GM13976 (cell line): ENCODE measurements around the gene NCK2.

Experiments used
- DNase-seq: peaks from one replicate; pipeline ENCODE4 v3.0.0; 2012; ENCODE audit warnings: low spot score
- in situ Hi-C: fragments of 300-500 bp; cut with MboI; formaldehyde crosslinking; loops from one replicate; pipeline ENCODE4 v1.12.0; 2022; ENCODE audit warnings: low sequenced_read_pairs, mixed read lengths, inconsistent platforms; ENCODE audit not compliant: unreplicated experiment
- TF ChIP-seq, protein P1 (sequence below): IDR thresholded peaks from 2 replicates; pipeline ENCODE4 v1.5.1; 2012; ENCODE audit warnings: borderline replicate concordance, mild to moderate bottlenecking; ENCODE audit not compliant: insufficient read depth; ENCODE audit errors: extremely low read depth, missing control alignments, control extremely low read depth

The NCK2 gene

DNA sequence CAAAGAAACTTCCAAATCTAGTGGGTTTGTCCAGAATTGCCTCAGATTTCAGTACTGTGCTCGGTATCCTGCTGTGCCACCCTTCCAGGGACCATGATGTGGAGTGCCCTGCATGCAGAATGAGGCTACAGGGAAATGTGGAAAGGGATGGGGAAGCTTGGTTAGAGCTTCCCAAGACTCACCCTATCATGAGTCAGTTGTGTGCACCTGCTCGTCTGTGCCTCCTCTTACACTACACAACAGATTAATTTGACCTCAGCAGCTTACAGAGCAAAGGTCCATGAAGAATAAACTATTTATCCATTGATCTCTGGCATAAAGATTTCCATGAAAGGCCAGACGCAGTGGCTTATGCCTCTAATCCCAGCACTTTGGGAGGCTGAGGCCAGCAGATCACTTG is 21.3 kb upstream of the NCK2 start:
- TF ChIP-seq, protein P1, sequence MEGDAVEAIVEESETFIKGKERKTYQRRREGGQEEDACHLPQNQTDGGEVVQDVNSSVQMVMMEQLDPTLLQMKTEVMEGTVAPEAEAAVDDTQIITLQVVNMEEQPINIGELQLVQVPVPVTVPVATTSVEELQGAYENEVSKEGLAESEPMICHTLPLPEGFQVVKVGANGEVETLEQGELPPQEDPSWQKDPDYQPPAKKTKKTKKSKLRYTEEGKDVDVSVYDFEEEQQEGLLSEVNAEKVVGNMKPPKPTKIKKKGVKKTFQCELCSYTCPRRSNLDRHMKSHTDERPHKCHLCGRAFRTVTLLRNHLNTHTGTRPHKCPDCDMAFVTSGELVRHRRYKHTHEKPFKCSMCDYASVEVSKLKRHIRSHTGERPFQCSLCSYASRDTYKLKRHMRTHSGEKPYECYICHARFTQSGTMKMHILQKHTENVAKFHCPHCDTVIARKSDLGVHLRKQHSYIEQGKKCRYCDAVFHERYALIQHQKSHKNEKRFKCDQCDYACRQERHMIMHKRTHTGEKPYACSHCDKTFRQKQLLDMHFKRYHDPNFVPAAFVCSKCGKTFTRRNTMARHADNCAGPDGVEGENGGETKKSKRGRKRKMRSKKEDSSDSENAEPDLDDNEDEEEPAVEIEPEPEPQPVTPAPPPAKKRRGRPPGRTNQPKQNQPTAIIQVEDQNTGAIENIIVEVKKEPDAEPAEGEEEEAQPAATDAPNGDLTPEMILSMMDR = no peak
- in situ Hi-C loops = loop anchor here (25.0 kb wide), 1 partner anchor 336 kb away; the partner anchor contains the start of gene FHL2

DNA sequence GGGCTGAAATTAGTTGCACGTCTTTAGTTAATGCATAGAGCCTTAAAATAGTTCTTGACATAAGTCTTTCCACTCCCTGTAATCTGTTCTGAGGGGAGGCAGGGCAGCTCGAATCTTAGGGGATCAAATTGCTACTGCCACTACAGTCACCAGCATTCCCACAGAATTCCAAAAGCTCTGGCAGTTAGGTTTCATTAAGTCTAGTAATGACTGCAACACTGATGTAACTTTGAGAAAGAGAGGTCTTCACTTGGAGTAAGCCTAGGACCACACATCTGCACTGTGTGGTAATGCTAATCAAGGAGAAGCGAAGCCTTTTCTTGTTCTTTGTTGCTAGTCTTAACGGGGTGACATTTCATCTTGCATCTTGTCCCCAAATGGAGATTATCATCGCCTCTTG is 19.3 kb upstream of the NCK2 start:
- no peak for DNase-seq
- TF ChIP-seq, protein P1 = no peak
- in situ Hi-C loops = loop anchor here (25.0 kb wide), 1 partner anchor 362 kb away; no protein-coding TSS in a partner anchor

More for the DNA sequence above, 21.3 kb upstream of the NCK2 start:
- no peak for DNase-seq

DNA sequence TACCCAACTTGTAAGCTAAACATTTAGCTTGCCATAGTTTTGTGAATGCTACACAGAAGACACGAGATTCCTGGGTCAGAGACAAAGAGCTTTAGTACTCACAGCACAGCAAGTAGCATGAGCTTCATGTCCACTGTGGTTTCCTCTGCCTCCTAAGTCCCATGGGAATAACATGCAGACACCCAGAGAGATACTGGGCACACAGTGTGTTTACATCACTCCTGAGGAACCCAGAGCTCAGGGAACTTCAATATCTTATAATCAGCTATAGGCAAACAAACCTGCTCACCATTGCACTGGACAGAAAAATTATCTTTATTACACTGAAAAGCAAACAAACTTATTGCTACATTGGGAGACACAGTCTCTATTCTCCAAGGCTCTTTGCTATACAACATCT is 14.5 kb upstream of the NCK2 start:
- no peak for DNase-seq
- in situ Hi-C loops = loop anchor here (25.0 kb wide), 1 partner anchor 357 kb away; no protein-coding TSS in a partner anchor
- TF ChIP-seq, protein P1 = no peak

DNA sequence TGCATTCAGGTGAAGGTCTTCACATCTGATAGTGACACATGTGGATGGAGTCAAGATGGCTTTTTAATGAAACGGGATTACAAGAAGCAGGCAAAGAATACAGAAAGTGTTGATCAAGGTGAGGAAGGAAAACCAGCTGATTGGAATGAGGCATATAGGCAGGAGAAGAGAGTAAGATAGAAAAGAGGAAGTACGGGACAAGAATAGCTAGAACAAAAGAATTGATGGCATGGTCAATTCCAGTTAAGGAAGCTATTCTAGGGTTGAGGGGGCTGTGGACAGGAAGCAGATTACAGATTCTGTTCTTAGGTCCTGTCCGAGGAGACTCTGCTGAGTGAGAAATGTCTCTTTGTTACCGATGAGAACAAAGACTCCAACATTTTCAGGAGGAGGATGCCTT is 13.2 kb upstream of the NCK2 start:
- in situ Hi-C loops = loop anchor here (25.0 kb wide), 1 partner anchor 356 kb away; no protein-coding TSS in a partner anchor
- TF ChIP-seq, protein P1 = no peak
- no peak for DNase-seq

DNA sequence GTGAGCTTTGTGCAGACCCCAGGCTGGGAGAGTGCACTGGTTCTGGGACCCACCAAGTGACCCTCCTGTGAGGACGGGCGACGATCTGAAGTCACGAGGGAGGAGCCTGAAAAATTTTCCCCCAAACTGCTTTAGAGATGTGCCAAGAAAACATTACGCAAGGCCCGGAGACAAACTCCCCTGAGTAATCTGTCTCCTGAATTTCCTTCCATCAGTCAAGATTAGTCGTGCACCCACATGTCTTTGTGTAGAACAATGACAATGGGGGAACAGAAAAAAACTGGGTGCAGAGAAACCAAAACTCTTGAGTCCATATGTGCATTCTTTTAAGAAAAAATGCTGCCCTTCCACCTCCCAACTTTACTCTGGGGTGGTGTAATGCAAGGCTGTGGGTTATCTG is 12.6 kb upstream of the NCK2 start:
- in situ Hi-C loops = loop anchor here (25.0 kb wide), 1 partner anchor 355 kb away; no protein-coding TSS in a partner anchor
- no peak for DNase-seq

DNA sequence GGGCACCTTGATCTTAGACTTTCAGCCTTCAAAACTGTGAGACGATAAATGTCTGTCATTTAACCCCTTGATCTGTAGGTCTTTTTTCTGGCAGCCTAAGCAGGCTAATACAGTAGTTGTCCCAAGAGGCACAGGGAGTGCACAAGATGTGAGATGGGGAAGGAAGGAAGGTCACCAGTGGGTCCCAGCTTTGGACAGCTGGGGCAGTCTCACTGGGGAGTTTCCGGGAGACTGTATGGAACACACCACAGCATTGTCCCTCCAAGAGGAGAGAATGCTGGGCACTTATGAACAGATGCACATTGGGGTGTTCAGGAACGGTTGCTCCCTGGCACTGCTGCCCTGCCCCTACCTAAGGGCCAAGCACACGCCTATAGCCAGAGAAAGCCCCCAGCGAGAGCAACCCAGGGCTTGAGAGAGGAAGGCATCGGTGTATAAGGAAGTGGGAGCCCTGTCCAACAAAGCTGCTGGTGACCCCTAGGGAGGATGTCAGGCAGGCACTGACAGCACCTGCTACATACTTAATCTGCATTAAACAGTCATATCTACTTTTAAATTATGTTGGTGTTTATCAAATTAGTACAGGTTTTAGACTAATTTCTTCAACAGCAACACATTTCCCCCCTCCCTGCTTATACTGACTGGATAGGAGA is 11.6 kb upstream of the NCK2 start:
- no peak for DNase-seq
- TF ChIP-seq, protein P1 = no peak
- in situ Hi-C loops = loop anchor here (25.0 kb wide), 1 partner anchor 354 kb away; no protein-coding TSS in a partner anchor

More for the DNA sequence above, 12.6 kb upstream of the NCK2 start:
- TF ChIP-seq, protein P1 = no peak
